ENCODE data around the gene USP47. TPM values are rescaled to one million over a fixed set of nuclear protein-coding genes. Genes with fewer than 3 reads are reported as not detected.

Gene USP47
- total and polyA plus RNA-seq, 2 of the 13 experiments (the other 11 are each of a cell fraction or from before 2014, with no cell fraction given): 12.2 to 52.7 TPM

DNA sequence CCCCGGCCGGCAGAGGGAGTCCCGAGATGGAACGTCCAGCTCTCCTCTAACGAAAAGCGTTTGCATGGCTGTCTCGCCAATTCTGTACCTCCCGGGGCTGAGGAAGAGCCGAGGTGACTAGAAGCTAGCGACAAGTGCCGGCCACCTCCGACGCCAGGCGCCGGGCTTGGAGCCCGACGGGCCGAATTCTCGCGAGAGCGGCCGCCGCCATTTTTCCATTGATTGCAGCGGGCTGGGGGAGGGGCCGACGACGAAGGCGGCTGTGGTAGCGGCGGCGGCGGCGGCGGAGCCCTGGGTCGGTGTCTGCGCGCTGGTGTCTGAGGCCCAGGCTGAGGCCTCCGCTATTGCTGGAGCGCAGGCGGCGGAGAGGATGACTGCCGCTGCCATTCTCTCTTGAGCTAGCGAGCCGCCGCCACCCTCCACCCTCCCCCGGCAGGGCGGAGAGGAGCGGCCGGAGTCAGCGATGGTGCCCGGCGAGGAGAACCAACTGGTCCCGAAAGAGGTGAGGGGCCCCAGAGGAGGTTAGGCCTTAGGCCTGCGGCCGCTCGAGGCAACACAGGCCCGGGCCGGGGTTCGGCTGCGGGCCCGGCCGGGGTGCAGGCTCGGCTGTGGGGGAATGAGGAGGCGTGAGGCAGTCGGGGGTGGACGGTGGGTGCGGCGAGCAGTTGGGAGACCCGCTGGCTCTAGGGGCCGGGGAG lies at the start of gene USP47 (continued):
- peak; percentile 38; the same call in 1 of the 2 replicates for TF ChIP-seq ELF3 (CRISPR knock-in tag; IDR thresholded peaks at IDR 0.05)
- no peak for TF ChIP-seq NFATC3 (CRISPR knock-in tag; IDR thresholded peaks at IDR 0.05)
- no peak for TF ChIP-seq PCBP1 (IDR thresholded peaks at IDR 0.05; ENCODE audit: borderline replicate concordance, low read depth, low read length)
- no peak for TF ChIP-seq SMC3 (IDR thresholded peaks at IDR 0.05; ENCODE audit: low read length)
- TF ChIP-seq ZNF329 (CRISPR knock-in tag; IDR thresholded peaks at IDR 0.05; ENCODE audit: low read depth): peak; percentile 74; the same call in 1 of the 2 replicates
- no peak for TF ChIP-seq MZF1 (CRISPR knock-in tag; IDR thresholded peaks at IDR 0.05; ENCODE audit: borderline replicate concordance)
- TF ChIP-seq, protein P1, sequence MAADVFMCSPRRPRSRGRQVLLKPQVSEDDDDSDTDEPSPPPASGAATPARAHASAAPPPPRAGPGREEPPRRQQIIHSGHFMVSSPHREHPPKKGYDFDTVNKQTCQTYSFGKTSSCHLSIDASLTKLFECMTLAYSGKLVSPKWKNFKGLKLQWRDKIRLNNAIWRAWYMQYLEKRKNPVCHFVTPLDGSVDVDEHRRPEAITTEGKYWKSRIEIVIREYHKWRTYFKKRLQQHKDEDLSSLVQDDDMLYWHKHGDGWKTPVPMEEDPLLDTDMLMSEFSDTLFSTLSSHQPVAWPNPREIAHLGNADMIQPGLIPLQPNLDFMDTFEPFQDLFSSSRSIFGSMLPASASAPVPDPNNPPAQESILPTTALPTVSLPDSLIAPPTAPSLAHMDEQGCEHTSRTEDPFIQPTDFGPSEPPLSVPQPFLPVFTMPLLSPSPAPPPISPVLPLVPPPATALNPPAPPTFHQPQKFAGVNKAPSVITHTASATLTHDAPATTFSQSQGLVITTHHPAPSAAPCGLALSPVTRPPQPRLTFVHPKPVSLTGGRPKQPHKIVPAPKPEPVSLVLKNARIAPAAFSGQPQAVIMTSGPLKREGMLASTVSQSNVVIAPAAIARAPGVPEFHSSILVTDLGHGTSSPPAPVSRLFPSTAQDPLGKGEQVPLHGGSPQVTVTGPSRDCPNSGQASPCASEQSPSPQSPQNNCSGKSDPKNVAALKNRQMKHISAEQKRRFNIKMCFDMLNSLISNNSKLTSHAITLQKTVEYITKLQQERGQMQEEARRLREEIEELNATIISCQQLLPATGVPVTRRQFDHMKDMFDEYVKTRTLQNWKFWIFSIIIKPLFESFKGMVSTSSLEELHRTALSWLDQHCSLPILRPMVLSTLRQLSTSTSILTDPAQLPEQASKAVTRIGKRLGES (CRISPR knock-in tag; IDR thresholded peaks at IDR 0.05; ENCODE audit: borderline replicate concordance): no peak
- TF ChIP-seq, protein P2, sequence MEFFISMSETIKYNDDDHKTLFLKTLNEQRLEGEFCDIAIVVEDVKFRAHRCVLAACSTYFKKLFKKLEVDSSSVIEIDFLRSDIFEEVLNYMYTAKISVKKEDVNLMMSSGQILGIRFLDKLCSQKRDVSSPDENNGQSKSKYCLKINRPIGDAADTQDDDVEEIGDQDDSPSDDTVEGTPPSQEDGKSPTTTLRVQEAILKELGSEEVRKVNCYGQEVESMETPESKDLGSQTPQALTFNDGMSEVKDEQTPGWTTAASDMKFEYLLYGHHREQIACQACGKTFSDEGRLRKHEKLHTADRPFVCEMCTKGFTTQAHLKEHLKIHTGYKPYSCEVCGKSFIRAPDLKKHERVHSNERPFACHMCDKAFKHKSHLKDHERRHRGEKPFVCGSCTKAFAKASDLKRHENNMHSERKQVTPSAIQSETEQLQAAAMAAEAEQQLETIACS (CRISPR knock-in tag; IDR thresholded peaks at IDR 0.05): no peak
- TF ChIP-seq ZNF766 (CRISPR knock-in tag; IDR thresholded peaks at IDR 0.05; ENCODE audit: borderline replicate concordance): no peak; the same call in 1 of the 2 replicates
- TF ChIP-seq ZMYM3 (CRISPR knock-in tag; IDR thresholded peaks at IDR 0.05): peak; percentile 35; the same call in 1 of the 2 replicates
- TF ChIP-seq GABPB1 (CRISPR knock-in tag; IDR thresholded peaks at IDR 0.05): peak; percentile 80
- TF ChIP-seq, protein P3, sequence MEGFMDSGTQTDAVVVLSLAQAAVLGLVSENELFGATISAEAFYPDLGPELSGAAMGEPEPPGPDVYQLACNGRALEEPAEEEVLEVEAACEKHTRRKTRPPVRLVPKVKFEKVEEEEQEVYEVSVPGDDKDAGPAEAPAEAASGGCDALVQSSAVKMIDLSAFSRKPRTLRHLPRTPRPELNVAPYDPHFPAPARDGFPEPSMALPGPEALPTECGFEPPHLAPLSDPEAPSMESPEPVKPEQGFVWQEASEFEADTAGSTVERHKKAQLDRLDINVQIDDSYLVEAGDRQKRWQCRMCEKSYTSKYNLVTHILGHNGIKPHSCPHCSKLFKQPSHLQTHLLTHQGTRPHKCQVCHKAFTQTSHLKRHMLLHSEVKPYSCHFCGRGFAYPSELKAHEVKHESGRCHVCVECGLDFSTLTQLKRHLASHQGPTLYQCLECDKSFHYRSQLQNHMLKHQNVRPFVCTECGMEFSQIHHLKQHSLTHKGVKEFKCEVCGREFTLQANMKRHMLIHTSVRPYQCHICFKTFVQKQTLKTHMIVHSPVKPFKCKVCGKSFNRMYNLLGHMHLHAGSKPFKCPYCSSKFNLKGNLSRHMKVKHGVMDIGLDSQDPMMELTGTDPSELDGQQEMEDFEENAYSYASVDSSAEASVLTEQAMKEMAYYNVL (CRISPR knock-in tag; IDR thresholded peaks at IDR 0.05; ENCODE audit: borderline replicate concordance): peak; percentile 52; the same call in 1 of the 2 replicates
- TF ChIP-seq, protein P4, sequence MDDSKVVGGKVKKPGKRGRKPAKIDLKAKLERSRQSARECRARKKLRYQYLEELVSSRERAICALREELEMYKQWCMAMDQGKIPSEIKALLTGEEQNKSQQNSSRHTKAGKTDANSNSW (CRISPR knock-in tag; IDR thresholded peaks at IDR 0.05; ENCODE audit: borderline replicate concordance): no peak
- TF ChIP-seq, protein P5, sequence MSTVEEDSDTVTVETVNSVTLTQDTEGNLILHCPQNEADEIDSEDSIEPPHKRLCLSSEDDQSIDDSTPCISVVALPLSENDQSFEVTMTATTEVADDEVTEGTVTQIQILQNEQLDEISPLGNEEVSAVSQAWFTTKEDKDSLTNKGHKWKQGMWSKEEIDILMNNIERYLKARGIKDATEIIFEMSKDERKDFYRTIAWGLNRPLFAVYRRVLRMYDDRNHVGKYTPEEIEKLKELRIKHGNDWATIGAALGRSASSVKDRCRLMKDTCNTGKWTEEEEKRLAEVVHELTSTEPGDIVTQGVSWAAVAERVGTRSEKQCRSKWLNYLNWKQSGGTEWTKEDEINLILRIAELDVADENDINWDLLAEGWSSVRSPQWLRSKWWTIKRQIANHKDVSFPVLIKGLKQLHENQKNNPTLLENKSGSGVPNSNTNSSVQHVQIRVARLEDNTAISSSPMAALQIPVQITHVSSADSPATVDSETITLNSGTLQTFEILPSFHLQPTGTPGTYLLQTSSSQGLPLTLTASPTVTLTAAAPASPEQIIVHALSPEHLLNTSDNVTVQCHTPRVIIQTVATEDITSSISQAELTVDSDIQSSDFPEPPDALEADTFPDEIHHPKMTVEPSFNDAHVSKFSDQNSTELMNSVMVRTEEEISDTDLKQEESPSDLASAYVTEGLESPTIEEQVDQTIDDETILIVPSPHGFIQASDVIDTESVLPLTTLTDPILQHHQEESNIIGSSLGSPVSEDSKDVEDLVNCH (CRISPR knock-in tag; IDR thresholded peaks at IDR 0.05): no peak
- no peak for TF ChIP-seq ZNF619 (CRISPR knock-in tag; IDR thresholded peaks at IDR 0.05)
- TF ChIP-seq ZNF891 (CRISPR knock-in tag; IDR thresholded peaks at IDR 0.05): peak; percentile 73
- TF ChIP-seq POLR2AphosphoS2 (IDR thresholded peaks at IDR 0.05; ENCODE audit: low read depth, low read length): no peak
- TF ChIP-seq JARID2 (CRISPR knock-in tag; IDR thresholded peaks at IDR 0.05; ENCODE audit: insufficient replicate concordance): no peak
- peak; percentile 40; the same call in 1 of the 2 replicates for TF ChIP-seq SIX4 (CRISPR knock-in tag; IDR thresholded peaks at IDR 0.05)
- peak; percentile 87 for TF ChIP-seq HOXD1 (CRISPR knock-in tag; IDR thresholded peaks at IDR 0.05)
- no peak for TF ChIP-seq RFX3 (CRISPR knock-in tag; IDR thresholded peaks at IDR 0.05)
